ENCODE data around the gene SYNE2. TPM values are rescaled to one million over a fixed set of nuclear protein-coding genes. Genes with fewer than 3 reads are reported as not detected.

SYNE2 gene
- polyA plus RNA-seq, 1 donor from 2014 or later = 82.3 TPM

- no peak overlapping the region for H2AFZ ChIP-seq (ENCODE audit: low read depth, low read length)
- TF ChIP-seq CTCF (IDR thresholded peaks at IDR 0.05; ENCODE audit: poor library complexity, severe bottlenecking) = no peak
- TF ChIP-seq REST (IDR thresholded peaks at IDR 0.05; ENCODE audit: borderline replicate concordance) = no peak
- TF ChIP-seq POLR2AphosphoS5 (IDR thresholded peaks at IDR 0.05) = no peak
- H3K9me2 ChIP-seq (ENCODE audit: insufficient read depth, low read length) = no peaks in the 10 kb centered on the region
- no peak overlapping the region for H3K4me3 ChIP-seq (ENCODE audit: low read length)
- H3K9me3 ChIP-seq (ENCODE audit: low read length) = no peaks in the 10 kb centered on the region
- no peaks in the 10 kb centered on the region for H3K79me2 ChIP-seq (replicated peaks; ENCODE audit: insufficient read depth, low read length)
- H3K9ac ChIP-seq (ENCODE audit: low read length) = no peak overlapping the region
- no peaks in the 10 kb centered on the region for H3K27me3 ChIP-seq (ENCODE audit: insufficient read depth, low read depth, low read length)
- no peaks in the 10 kb centered on the region for H3F3A ChIP-seq (ENCODE audit: insufficient read depth, low read length, poor library complexity, severe bottlenecking)
- H3K4me2 ChIP-seq (ENCODE audit: low read length) = no peak overlapping the region
- peaks cover 14% of the 10 kb centered on the region for H3K36me3 ChIP-seq (ENCODE audit: insufficient read depth, low read length)
- no peaks in the 10 kb centered on the region for H4K20me1 ChIP-seq (ENCODE audit: insufficient read depth)
- no peak overlapping the region for H3K27ac ChIP-seq (ENCODE audit: low read length)
Measured at GRCh38 chr14:64215978-64216377, 363.2 kb downstream of the SYNE2 start.

GRCh38 chr14:64217308-64217707, 364.5 kb downstream of the SYNE2 start:
- H2AFZ ChIP-seq (ENCODE audit: low read depth, low read length) = no peak overlapping the region
- TF ChIP-seq EP300 (conservative IDR thresholded peaks at IDR 0.05; ENCODE audit: poor library complexity, severe bottlenecking) (no peak), CTCF (IDR thresholded peaks at IDR 0.05; ENCODE audit: poor library complexity, severe bottlenecking) (no peak), MXI1 (conservative IDR thresholded peaks at IDR 0.05; ENCODE audit: poor library complexity, severe bottlenecking) (no peak), TAF1 (IDR thresholded peaks at IDR 0.05; ENCODE audit: low read depth) (no peak), RAD21 (conservative IDR thresholded peaks at IDR 0.05) (no peak), EZH2 (IDR thresholded peaks at IDR 0.05; ENCODE audit: borderline replicate concordance, insufficient read depth, low read length, poor library complexity, severe bottlenecking) (no peak), SMC3 (conservative IDR thresholded peaks at IDR 0.05; ENCODE audit: poor library complexity) (no peak), POLR2AphosphoS5 (IDR thresholded peaks at IDR 0.05) (no peak), REST (IDR thresholded peaks at IDR 0.05; ENCODE audit: borderline replicate concordance) (no peak)
- H4K20me1 ChIP-seq (ENCODE audit: insufficient read depth) = no peaks in the 10 kb centered on the region
- H3F3A ChIP-seq (ENCODE audit: insufficient read depth, low read length, poor library complexity, severe bottlenecking) = no peaks in the 10 kb centered on the region
- no peaks in the 10 kb centered on the region for H3K27me3 ChIP-seq (ENCODE audit: insufficient read depth, low read depth, low read length)
- H3K9me3 ChIP-seq (ENCODE audit: low read length) = no peaks in the 10 kb centered on the region
- H3K4me3 ChIP-seq (ENCODE audit: low read length) = no peak overlapping the region
- H3K9me2 ChIP-seq (ENCODE audit: insufficient read depth, low read length) = no peaks in the 10 kb centered on the region
- H3K4me2 ChIP-seq (ENCODE audit: low read length) = no peak overlapping the region
- no peak overlapping the region for H3K27ac ChIP-seq (ENCODE audit: low read length)
- H3K36me3 ChIP-seq (ENCODE audit: insufficient read depth, low read length) = peaks cover 14% of the 10 kb centered on the region
- no peak overlapping the region for H3K9ac ChIP-seq (ENCODE audit: low read length)
- H3K79me2 ChIP-seq (replicated peaks; ENCODE audit: insufficient read depth, low read length) = no peaks in the 10 kb centered on the region

Data from neural cell (in vitro differentiated cells).